Activated CD4-positive, alpha-beta T cell treated with anti-CD3 and anti-CD28 coated beads, Interleukin-2, Interleukin-4, amounts not matched to agents 100 ng/mL and 50 ng/mL, durations not matched to agents 16 hours and 8 hours (primary cell): ENCODE results near the gene DNAJC12.
A peak's percentile ranks its signal among the peaks of the same experiment; 100 is the strongest.
"Not testable (repeated sequence)": the region's sequence is repeated elsewhere in the genome, so short reads cannot be mapped to it uniquely, and the experiment has no call there.

ENCODE experiments used
- DNase-seq: peaks from one replicate; pipeline ENCODE4 v3.0.0-alpha.2; 2020; ENCODE audit warnings: low spot score

The DNAJC12 gene

GRCh38 chr10:67837541-67838314 is at the start of gene DNAJC12:
DNAJC12 (minus strand) TSS chr10:67838188; CDS start chr10:67838011, 177 bp downstream.
- peak; percentile 46 for DNase-seq

- DNase-seq, result peak; percentile 81
Measured at GRCh38 chr10:67884842-67885670, 47.1 kb upstream of the DNAJC12 start.

- peak; percentile 95 for DNase-seq
Measured at GRCh38 chr10:67884313-67884841, 46.4 kb upstream of the DNAJC12 start, which contains the start of gene SIRT1. SIRT1 (plus strand) TSS chr10:67884656; CDS start chr10:67884722, 66 bp downstream.

GRCh38 chr10:67883710-67884312 is 45.8 kb upstream of the DNAJC12 start:
- DNase-seq, result no peak

GRCh38 chr10:67878133-67878532 is 40.1 kb upstream of the DNAJC12 start:
- no peak for DNase-seq

GRCh38 chr10:67877421-67877820 is 39.4 kb upstream of the DNAJC12 start:
- DNase-seq, result not testable (repeated sequence)

GRCh38 chr10:67875340-67876238 is 37.6 kb upstream of the DNAJC12 start:
- DNase-seq, result no peak

- DNase-seq, result no peak
Measured at GRCh38 chr10:67869996-67870395, 32.0 kb upstream of the DNAJC12 start.

- no peak for DNase-seq
Measured at GRCh38 chr10:67868132-67868531, 30.1 kb upstream of the DNAJC12 start.

- DNase-seq, result no peak
Measured at GRCh38 chr10:67864607-67865371, 26.8 kb upstream of the DNAJC12 start.

- no peak for DNase-seq
Measured at GRCh38 chr10:67863094-67863493, 25.1 kb upstream of the DNAJC12 start.

- no peak for DNase-seq
Measured at GRCh38 chr10:67861750-67862432, 23.9 kb upstream of the DNAJC12 start.

- no peak for DNase-seq
Measured at GRCh38 chr10:67858971-67859370, 21.0 kb upstream of the DNAJC12 start.

GRCh38 chr10:67853512-67853911 is 15.5 kb upstream of the DNAJC12 start:
- no peak for DNase-seq

GRCh38 chr10:67852761-67853160 is 14.8 kb upstream of the DNAJC12 start:
- no peak for DNase-seq

GRCh38 chr10:67851186-67851585 is 13.2 kb upstream of the DNAJC12 start:
- no peak for DNase-seq

- peak; percentile 97 for DNase-seq
Measured at GRCh38 chr10:67849331-67850011, 11.5 kb upstream of the DNAJC12 start.

GRCh38 chr10:67843284-67843683 is 5.3 kb upstream of the DNAJC12 start:
- no peak for DNase-seq

GRCh38 chr10:67841737-67842136 is 3.7 kb upstream of the DNAJC12 start:
- DNase-seq, result no peak
